ENCODE measurements around the gene FKBP14.

DNA sequence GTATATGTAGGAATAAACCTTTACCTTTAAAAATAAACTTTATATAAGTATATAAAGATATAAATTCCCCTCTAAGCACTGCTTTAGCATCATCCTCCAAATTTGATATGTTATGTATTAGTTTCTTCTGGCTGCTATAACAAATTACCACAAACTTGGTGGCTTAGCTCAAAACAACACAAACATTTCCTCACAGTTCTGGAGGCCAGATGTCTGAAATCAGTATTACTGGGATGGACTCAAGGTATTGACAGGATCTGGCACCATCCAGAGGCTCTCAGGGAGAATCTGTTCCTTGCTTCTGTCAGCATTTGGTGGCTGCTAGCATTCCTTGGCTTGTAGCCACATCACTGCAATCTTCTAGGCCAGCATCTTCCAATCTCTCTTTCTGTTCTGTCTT lies 30.2 kb downstream of the FKBP14 start:
- TF ChIP-seq, protein P1, sequence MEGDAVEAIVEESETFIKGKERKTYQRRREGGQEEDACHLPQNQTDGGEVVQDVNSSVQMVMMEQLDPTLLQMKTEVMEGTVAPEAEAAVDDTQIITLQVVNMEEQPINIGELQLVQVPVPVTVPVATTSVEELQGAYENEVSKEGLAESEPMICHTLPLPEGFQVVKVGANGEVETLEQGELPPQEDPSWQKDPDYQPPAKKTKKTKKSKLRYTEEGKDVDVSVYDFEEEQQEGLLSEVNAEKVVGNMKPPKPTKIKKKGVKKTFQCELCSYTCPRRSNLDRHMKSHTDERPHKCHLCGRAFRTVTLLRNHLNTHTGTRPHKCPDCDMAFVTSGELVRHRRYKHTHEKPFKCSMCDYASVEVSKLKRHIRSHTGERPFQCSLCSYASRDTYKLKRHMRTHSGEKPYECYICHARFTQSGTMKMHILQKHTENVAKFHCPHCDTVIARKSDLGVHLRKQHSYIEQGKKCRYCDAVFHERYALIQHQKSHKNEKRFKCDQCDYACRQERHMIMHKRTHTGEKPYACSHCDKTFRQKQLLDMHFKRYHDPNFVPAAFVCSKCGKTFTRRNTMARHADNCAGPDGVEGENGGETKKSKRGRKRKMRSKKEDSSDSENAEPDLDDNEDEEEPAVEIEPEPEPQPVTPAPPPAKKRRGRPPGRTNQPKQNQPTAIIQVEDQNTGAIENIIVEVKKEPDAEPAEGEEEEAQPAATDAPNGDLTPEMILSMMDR (conservative IDR thresholded peaks at IDR 0.05), result no peak
- no peak for TF ChIP-seq EZH2 (IDR thresholded peaks at IDR 0.05; ENCODE audit: low read depth)
